ENCODE data around the gene PSD4. TPM values are rescaled to one million over a fixed set of nuclear protein-coding genes. Genes with fewer than 3 reads are reported as not detected.

Gene PSD4
- polyA plus RNA-seq, 1 of the 3 experiments (the other 2 are of a cell fraction): 0.35 TPM

- TF ChIP-seq EP300 (IDR thresholded peaks at IDR 0.05; ENCODE audit: borderline replicate concordance in 1 of 2, low read depth in 1 of 2, low read length in 1 of 2) (no peak), POLR2AphosphoS5 (IDR thresholded peaks at IDR 0.05; ENCODE audit: low read depth, low read length) (no peak), ELF1 (IDR thresholded peaks at IDR 0.05) (no peak), YY1 (IDR thresholded peaks at IDR 0.05; ENCODE audit: low read depth) (no peak), SIN3A (IDR thresholded peaks at IDR 0.05; ENCODE audit: borderline replicate concordance, low read depth, low read length) (no peak), USF1 (IDR thresholded peaks at IDR 0.05; ENCODE audit: borderline replicate concordance, low read depth) (no peak), CTCF (IDR thresholded peaks at IDR 0.05) (no peak), PBX3 (IDR thresholded peaks at IDR 0.05) (no peak), TEAD4 (IDR thresholded peaks at IDR 0.05; ENCODE audit: borderline replicate concordance, insufficient read depth) (no peak), JUND (IDR thresholded peaks at IDR 0.05) (no peak), CHD2 (IDR thresholded peaks at IDR 0.05; ENCODE audit: low read length, partially characterized antibody) (no peak), EZH2phosphoT487 (IDR thresholded peaks at IDR 0.05; ENCODE audit: borderline replicate concordance, low read depth) (no peak), TCF12 (IDR thresholded peaks at IDR 0.05) (no peak), TAF1 (IDR thresholded peaks at IDR 0.05; ENCODE audit: borderline replicate concordance, low read depth, low read length) (no peak), IRF3 (IDR thresholded peaks at IDR 0.05; ENCODE audit: low read depth, low read length) (no peak), FOSL2 (IDR thresholded peaks at IDR 0.05; ENCODE audit: borderline replicate concordance, low read depth) (no peak)
Measured at GRCh38 chr2:113167115-113167932, 6.4 kb upstream of the PSD4 start.

More at GRCh38 chr2:113167115-113167932, 6.4 kb upstream of the PSD4 start:
- no peak overlapping the region for H3K9ac ChIP-seq
- H3K27me3 ChIP-seq (ENCODE audit: insufficient read depth): no peaks in the 10 kb centered on the region; the same call in 1 of the 2 replicates
- DNase-seq: no peak
- no peaks in the 10 kb centered on the region for H3K4me1 ChIP-seq (ENCODE audit: control insufficient read depth in 1 of 2, insufficient read depth in 2 of 2, low read depth in 1 of 2, low read length in 1 of 2)
- no peaks in the 10 kb centered on the region for H4K20me1 ChIP-seq (ENCODE audit: insufficient read depth)
- H3K36me3 ChIP-seq (replicated peaks in 1 of 2; ENCODE audit: control insufficient read depth in 1 of 2, insufficient read depth in 2 of 2, low read length in 1 of 2): no peaks in the 10 kb centered on the region
- H3K4me3 ChIP-seq (ENCODE audit: low read depth in 2 of 2, low read length in 1 of 2): no peak overlapping the region
- no peaks in the 10 kb centered on the region for H3K79me2 ChIP-seq (ENCODE audit: insufficient read depth)
- no peaks in the 10 kb centered on the region for H3K9me3 ChIP-seq
- ChIA-PET CTCF (interaction anchor here (0.9 kb wide), 1 partner anchor 31 kb away, joined by 3 read pairs; no protein-coding TSS in a partner anchor), POLR2A (no interaction called here)
- no peak overlapping the region for H3K27ac ChIP-seq (ENCODE audit: low read depth in 2 of 2, low read length in 1 of 2)
- H2AFZ ChIP-seq (ENCODE audit: low read depth): no peak overlapping the region
- no peaks in the 10 kb centered on the region for H3K9me2 ChIP-seq
- no peak overlapping the region for H3K4me2 ChIP-seq
- WGBS (ENCODE audit: low lambda C conversion rate): 16% methylated on average over 8 of the region's 12 CpGs
- H3F3A ChIP-seq (replicated peaks; ENCODE audit: insufficient read depth): no peaks in the 10 kb centered on the region

Data from SK-N-SH (cell line).